Glomerular endothelial cell (primary cell): Measurements from ENCODE around the gene LSAMP. TPM values are rescaled to one million over a fixed set of nuclear protein-coding genes. Genes with fewer than 3 reads are reported as not detected.

ENCODE experiments used
- DNase-seq: peaks from one replicate; pipeline ENCODE4 v3.0.0-alpha.2; 2011; ENCODE audit warnings: low read depth, low spot score; ENCODE audit errors: extremely low read depth
- total RNA-seq: library from RNA; depleted of rRNA; stranded (reverse); fragments of >200 nt; gene quantifications from 2 replicates; pipeline ENCODE4 v1.2.3, GENCODE V29; 2015

LSAMP gene
- total RNA-seq, 1 donor from 2014 or later, result 2.1 TPM

GRCh38 chr3:116033516-116033915, 411.8 kb downstream of the LSAMP start:
- DNase-seq, result no peak

DNA sequence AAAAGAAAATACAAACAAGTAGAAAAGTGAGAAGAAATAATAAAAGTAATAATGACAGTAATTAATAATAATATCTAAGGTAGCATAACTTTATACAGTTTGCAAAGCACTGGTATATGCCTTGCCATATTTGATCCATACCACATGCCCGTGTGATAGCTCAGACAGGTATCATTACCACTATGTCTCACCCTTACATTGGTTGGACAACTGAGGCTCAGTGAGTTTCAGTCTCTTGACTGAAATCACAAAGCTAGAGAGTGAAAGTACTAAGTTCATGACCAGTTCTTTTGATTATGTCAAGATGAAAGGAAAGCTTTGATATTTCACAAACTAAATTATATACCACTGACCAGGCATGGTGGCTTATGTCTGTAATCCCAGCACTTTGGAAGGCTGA, 413.1 kb downstream of the LSAMP start:
- no peak for DNase-seq

GRCh38 chr3:116030131-116030850, 415.0 kb downstream of the LSAMP start:
- no peak for DNase-seq

DNA sequence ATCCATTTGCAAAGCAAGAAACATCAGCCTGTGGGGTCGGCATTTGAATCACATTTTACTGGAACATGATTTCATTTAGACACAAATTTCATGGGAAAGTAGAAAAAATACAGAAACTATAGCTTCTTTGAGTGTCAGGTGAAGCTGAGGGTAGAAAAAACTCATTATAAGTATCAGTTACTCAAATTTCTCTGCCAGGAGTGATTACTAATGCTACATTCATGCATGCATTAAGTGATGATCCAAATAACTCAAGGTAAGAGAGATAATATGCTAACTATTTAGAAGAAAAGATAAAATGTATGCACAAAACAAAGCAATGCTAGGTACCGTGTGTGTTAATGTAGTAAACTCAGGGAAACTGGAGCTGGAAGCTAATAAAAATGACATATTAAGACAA, 416.0 kb downstream of the LSAMP start:
- DNase-seq, result no peak

GRCh38 chr3:116028157-116028556, 417.1 kb downstream of the LSAMP start:
- DNase-seq, result no peak

DNA sequence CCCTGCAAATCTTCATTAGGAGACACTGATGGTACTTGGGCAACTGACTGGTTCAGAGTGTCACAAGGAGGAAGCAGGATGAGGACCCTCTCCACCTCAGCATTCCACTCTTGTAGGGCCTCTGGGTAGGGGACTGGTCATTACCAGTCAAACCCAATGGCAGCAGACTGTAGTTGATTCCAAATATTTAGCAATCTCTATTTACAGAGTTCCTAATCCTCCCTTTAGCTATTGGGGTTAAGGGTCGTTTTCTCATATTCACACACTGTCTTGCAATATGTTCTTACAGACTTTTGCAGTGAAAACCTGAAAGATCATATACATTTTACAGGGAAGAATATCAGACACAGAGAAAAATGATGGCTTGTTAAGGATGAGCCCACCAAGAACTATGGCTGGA, 424.3 kb downstream of the LSAMP start:
- DNase-seq, result no peak

DNA sequence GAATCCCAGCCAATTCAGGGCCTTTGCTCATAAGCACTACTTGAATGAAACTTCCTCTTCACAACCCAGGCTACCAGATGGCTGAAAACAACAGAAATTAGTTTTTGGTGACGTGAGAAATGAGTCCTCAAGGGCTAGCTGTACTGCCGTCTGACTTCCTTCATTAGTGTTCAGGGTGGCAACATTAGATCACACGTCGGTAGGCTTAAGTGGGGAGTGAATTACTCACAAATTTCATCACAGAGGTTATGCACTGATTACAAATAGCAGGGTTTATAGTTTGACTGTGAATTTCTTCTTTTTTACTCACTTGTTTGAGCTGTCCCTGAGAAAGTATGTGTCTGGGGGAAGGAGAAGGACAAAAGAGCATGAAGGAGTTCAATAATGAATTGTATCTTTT, 424.8 kb downstream of the LSAMP start:
- DNase-seq, result no peak

DNA sequence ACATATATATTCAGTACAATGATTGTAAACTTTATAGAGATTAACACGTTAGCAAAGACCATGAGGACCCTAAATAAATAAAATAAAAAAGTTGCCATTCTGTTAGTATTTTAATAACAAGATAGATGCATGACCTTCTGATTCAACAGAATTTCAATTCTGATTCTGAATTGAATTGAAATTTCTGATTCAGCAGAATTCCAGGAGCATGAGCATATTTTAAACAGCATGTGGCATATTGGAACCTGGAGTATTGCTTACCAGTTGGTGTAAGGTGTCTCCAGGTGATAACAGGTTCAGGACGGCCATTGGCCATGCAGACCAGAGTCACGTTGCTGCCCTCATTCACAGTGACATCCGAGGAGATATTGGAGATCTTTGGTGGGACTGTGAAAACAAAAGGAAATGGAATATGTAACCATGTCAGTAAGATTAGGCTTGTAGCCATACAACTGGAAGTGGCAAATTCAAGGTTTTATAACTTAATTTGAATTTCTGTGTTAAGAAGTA, 426.0 kb downstream of the LSAMP start:
- DNase-seq, result no peak

- DNase-seq, result no peak
These were observed 426.6 kb downstream of the LSAMP start for GRCh38 chr3:116018646-116019045.

- no peak for DNase-seq
These were observed 429.4 kb downstream of the LSAMP start for GRCh38 chr3:116015931-116016330.

DNA sequence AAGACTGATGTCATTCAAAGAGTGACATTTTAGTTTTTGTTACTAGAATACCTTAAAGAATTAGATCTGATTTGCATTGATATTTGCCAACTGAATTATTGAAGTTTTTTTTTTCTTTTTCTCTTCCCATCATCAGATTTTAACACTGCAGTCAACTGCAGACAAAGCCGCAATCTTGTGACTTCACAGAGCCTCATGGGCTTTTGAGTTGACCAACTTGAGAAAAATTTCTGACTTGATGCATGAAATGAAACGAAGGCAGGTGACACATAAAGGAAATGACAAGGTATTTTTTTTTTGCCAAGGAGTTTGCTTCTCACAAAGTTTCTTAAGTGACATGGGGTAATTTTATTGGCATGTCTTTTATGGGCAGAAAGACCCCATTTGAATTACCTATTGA, 438.3 kb downstream of the LSAMP start:
- DNase-seq, result no peak

GRCh38 chr3:116005404-116005803, 439.9 kb downstream of the LSAMP start:
- DNase-seq, result no peak

- DNase-seq, result no peak
These were observed 443.1 kb downstream of the LSAMP start for GRCh38 chr3:116002235-116002634.

DNA sequence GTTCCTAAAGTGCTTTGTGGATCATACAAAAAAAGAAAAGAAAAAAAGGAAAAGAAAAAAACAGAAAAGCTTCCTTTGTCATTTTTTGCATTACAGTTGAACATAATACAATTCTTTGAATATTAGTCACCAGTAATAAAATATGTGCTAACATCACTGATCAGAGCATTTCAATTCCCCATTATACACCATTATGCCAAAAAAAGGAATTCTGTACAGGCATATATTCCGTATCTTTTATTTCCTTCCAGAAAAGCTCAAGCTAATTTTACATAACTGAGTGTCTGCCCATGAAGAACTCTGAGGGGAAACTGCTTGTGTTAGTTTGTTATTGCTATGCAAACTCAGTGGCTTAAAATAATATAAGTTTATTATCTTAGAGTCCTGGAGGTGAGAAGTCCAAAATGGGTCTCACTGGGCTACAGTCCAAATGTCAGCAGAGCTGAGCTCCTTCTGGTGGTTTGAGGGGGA, 444.1 kb downstream of the LSAMP start:
- no peak for DNase-seq

GRCh38 chr3:116000311-116000710, 445.0 kb downstream of the LSAMP start:
- DNase-seq, result no peak

GRCh38 chr3:115999613-116000012, 445.7 kb downstream of the LSAMP start:
- DNase-seq, result no peak

GRCh38 chr3:115999001-115999585, 446.2 kb downstream of the LSAMP start:
- DNase-seq, result no peak

DNA sequence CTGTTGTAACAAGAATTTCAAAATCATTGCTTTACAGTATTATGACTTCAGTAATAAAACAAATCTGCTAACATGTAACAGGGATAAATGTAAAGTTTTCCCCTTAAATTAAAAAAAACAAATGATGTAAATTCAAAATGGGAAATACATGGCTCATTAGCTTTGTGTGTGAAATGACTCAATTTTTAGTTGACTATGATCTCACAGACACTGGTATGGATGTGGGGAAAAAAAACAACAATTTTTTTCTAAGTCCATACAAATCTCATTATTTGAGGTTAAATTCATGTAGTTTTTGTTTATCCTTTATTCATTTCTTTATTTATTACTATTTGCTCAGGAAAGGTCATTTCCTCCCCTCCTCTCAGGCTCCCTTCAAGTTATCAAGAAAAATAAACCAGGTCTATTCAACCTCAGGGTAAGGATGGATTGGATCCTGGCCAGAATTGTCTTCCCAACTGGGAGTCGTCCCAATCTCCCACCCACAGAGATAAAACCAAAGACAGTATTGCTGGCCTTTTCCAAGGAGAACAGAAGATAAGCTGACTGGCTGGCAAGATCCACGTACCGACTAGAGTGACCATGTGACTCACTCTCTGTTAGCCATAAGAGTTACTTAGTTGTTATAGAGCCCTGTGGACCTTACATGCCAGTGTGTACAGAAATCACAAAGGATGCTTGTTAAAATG, 448.7 kb downstream of the LSAMP start:
- DNase-seq, result no peak

GRCh38 chr3:115990669-115991068, 454.6 kb downstream of the LSAMP start:
- no peak for DNase-seq

GRCh38 chr3:115989684-115990421, 455.4 kb downstream of the LSAMP start:
- no peak for DNase-seq

DNA sequence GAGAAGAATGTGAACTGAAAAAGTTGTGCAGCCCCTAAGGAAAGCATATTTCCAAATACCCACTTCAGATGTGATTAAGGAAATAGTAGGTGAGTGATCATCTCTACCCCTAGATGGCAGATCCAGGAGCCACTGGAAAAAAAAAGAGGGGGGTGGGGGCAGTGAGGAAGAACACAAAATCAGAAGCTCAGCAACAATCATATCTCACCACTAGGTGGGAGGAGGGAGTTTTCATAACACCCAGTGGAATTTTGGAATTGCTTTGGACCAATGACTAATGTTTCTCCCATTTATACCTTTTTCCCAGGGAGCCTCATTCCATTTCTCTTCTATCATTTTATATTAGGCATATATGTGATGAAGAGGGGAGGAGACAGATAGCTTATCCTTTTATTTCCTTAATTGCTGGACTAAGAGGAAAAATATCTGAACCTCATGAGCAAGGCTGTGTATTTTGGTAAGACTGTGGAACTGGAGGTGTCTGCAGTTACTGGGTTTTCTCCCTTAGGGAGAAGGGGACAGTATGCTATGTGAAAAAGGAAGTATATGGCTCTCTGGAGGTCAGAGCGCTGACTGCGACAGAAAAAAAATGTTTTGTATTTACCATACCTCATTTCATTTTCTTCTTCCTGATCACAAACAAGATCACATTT, 458.6 kb downstream of the LSAMP start:
- no peak for DNase-seq
